ENCODE measurements around the gene USP22.
A peak's percentile ranks its signal among the peaks of the same experiment; 100 is the strongest.

Gene USP22

GRCh38 chr17:21035406-21035805 is 7.4 kb downstream of the USP22 start:
- no peak for TF ChIP-seq CTCF (conservative IDR thresholded peaks at IDR 0.05; ENCODE audit: low read length)
- H3K4me3 ChIP-seq (ENCODE audit: low read length): no peak overlapping the region
- no peak for DNase-seq (ENCODE audit: low read depth)

- DNase-seq (ENCODE audit: low read depth): peak; percentile 29
- no peak overlapping the region; the same call in 1 of the 2 replicates for H3K4me3 ChIP-seq (ENCODE audit: low read length)
Observed at GRCh38 chr17:21034340-21035235, 8.2 kb downstream of the USP22 start.

GRCh38 chr17:21033350-21033749 is 9.5 kb downstream of the USP22 start:
- no peak for TF ChIP-seq CTCF (conservative IDR thresholded peaks at IDR 0.05; ENCODE audit: low read length)
- H3K4me3 ChIP-seq (ENCODE audit: low read length): no peak overlapping the region
- no peak for DNase-seq (ENCODE audit: low read depth)

More at GRCh38 chr17:21034340-21035235, 8.2 kb downstream of the USP22 start:
- TF ChIP-seq CTCF (conservative IDR thresholded peaks at IDR 0.05; ENCODE audit: low read length): no peak

- H3K4me3 ChIP-seq (ENCODE audit: low read length): no peak overlapping the region
- no peak for DNase-seq (ENCODE audit: low read depth)
- no peak for TF ChIP-seq CTCF (conservative IDR thresholded peaks at IDR 0.05; ENCODE audit: low read length)
Observed at GRCh38 chr17:21031756-21032396, 10.9 kb downstream of the USP22 start.

GRCh38 chr17:21030375-21030774 is 12.4 kb downstream of the USP22 start:
- TF ChIP-seq CTCF (conservative IDR thresholded peaks at IDR 0.05; ENCODE audit: low read length): no peak
- DNase-seq (ENCODE audit: low read depth): no peak
- no peak overlapping the region for H3K4me3 ChIP-seq (ENCODE audit: low read length)

- no peak overlapping the region for H3K4me3 ChIP-seq (ENCODE audit: low read length)
- no peak for DNase-seq (ENCODE audit: low read depth)
- no peak for TF ChIP-seq CTCF (conservative IDR thresholded peaks at IDR 0.05; ENCODE audit: low read length)
Observed at GRCh38 chr17:21029515-21029914, 13.3 kb downstream of the USP22 start.
